ENCODE measurements around the gene ST6GALNAC4.
A peak's percentile ranks its signal among the peaks of the same experiment; 100 is the strongest.

The ST6GALNAC4 gene

DNA sequence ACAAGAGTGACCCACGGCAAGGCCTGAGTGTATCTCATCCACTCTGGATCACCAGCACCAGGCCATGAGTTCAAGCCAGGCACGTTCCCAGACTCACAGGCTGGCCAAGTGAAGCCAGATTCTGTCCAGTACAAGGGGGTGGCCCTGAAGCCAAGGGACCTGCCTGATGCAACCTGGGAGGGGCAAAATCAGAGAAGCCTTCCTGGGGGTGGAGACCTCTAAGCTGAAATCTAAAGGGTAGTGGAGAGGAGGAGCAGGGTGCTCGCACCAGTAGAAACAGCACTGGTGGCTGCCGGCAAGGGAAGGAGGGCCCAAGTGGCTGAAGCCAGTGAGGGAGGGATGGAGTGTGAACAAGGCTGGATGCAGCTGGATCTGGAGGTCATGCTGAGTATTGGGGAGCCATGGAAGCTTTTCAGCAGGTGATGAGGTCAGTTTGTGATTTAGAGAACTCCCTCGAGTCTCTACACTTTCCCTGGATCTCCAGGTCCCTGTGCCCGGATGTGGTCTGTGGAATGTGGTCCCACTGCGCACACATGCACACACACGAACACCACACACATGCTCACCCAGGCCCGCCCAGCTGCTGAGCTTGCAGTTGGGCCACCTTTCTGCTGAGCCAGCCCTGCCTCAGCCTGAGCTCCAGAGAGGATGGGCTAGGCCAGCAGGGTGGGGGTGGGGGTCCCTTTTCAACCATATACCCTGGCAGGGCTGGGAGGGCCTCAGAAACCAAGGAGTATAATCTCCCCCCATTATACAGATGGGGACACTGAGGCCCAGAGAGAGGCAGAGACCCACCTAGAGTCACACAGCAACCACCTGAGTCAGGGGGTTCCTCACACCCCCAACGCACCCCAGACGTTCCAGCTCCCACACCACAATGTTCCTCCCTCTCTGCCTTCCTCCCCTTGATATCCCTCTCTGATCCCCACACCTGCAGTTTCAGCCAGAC, 12.1 kb upstream of the ST6GALNAC4 start:
- DNase-seq, result peak; percentile 95

DNA sequence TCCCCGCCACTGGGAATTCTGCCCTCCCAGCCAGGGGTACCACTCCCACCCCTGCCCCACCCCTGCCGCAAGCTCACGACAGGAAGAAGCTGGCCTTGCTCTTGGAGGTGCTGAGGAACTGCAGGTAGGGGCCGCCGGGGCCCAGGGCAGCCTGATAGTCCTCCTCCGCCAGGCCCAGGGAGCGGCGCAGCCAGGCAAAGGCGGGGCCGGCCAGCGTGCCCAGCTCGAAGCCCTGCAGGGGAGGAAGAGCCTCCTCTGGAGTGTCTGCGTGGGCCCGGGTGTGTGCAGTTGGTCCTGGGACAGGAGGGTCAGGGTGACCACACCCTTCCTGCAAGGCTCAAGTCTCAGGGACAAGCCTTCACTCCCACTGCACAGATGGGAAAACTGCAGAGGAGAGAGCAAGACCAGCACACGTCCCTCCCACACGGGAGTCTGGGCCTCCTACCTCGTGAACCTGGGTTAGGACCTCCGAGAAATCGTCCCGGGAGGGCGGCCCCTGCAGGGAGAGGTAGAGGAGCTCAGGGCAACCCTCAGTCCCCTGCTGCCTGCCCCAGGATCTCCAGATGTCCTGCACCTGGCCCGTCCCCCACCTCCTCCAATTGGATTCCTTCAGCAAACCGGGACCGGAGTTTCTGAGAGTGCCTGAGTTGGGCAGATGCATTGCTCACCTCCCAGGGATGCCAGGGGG, 11.3 kb upstream of the ST6GALNAC4 start:
- peak; percentile 77 for DNase-seq

GRCh38 chr9:127927201-127927987, 10.6 kb upstream of the ST6GALNAC4 start:
- peak; percentile 96 for DNase-seq

- DNase-seq, result no peak
These were observed 10.0 kb upstream of the ST6GALNAC4 start for GRCh38 chr9:127926906-127927200.

GRCh38 chr9:127925959-127926905, 9.4 kb upstream of the ST6GALNAC4 start:
- no peak for DNase-seq

DNA sequence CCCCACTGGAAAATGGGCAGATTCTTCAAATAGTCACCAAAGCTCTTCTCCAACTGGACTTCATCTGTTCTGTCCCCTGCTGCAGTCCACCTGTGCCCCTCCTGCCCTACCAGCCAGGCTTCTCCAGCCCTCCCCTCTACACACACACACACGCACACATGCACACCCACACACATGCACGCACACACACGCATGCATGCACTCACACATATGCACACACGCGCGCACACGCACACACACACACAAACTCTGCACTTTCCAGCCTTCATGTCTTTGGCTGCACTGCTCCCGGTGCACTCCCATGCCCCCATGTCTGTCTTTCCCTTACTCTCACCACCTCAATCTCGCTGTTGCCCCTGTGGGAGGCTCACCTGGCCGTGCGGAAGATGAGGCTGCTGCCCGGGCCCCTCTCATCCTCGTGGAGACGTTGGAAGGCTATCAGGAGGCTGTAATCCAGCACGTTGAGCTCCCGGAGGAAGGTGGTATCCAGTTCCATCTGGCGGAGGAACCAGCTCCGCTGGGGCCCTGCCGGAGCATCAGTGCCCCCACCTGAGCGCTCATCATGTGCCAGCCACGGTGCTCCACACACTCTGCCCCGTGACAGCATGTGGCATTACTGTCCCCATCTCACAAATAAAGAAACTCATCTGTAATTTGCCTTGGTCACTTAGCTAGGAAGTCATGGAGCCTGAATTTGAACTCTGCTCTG, 8.0 kb upstream of the ST6GALNAC4 start:
- no peak for DNase-seq

DNA sequence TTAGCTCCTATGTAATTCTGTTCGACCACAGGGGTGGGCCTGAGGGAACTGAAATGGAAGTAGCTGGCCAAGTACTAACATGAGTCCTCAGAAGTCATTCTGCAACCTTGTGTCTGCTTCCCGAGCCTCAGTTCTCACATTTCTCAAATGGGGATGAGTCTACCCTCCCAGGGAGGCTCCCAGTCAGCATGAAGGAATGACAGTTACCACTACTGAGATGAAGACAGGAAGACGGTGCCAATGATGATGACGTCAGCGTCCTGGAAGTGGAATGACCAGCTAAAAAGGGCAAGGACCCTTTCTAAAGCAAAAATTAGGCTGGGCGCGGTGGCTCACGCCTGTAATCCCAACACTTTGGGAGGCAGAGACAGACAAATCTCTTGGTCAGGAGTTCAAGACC, 6.9 kb upstream of the ST6GALNAC4 start:
- DNase-seq, result no peak

- DNase-seq, result no peak
These were observed 6.2 kb upstream of the ST6GALNAC4 start for GRCh38 chr9:127923046-127923445.

DNA sequence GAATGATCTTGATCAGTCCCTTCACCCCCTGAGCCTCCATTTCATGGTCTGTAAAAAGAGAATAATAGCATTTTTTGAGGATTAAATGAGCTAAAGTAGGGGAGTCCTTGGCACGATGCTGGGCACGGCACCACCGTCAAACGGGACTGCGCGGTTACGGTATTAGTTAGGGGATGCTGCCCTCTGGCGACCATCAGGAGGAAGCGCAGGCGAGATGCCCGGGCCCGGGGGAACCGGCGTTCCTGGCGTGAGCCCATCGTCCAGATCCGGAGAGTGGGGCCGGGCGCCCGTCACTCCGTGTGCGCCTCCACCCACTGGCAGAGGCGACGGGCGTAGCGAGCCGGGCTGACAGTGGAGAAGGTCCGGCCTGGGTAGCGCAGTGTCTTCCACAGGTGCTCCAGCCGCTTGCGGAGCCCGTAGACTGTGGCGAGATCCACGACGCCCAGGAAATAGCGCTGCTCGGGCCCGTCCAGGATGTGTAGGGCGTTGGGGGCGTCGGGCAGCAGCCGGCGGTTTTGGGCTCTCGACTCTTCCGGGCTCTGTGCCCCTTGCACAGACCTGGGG, 4.8 kb upstream of the ST6GALNAC4 start:
- peak; percentile 73 for DNase-seq

- no peak for DNase-seq
These were observed 4.0 kb upstream of the ST6GALNAC4 start for GRCh38 chr9:127920794-127921193.

DNA sequence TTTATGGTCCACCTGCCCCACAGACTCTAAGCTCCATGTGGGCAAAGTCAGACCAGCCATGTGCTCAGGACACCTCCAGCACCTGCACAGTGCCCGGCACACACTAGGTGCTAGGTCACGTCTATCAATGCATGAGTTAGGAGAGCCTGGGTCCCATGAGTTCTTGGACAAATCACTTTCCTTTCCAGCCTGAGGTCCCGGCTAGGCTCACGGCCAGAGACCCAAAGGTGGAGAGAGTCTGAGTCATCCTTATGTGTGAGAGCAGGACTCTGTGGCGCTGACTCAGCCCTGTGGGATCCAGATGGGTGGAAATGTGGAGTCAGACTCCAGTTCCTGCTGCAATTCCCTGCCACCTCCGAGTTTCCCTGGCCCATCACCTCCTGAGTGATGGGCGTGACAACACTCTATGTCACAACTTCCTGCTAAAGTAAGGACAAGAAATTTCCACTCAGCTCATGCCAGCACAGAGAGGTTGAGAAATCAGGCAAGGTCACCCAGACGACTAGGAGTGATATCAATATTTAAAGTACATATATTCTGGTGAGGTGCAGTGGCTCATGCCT, 2.5 kb upstream of the ST6GALNAC4 start:
- DNase-seq, result no peak

DNA sequence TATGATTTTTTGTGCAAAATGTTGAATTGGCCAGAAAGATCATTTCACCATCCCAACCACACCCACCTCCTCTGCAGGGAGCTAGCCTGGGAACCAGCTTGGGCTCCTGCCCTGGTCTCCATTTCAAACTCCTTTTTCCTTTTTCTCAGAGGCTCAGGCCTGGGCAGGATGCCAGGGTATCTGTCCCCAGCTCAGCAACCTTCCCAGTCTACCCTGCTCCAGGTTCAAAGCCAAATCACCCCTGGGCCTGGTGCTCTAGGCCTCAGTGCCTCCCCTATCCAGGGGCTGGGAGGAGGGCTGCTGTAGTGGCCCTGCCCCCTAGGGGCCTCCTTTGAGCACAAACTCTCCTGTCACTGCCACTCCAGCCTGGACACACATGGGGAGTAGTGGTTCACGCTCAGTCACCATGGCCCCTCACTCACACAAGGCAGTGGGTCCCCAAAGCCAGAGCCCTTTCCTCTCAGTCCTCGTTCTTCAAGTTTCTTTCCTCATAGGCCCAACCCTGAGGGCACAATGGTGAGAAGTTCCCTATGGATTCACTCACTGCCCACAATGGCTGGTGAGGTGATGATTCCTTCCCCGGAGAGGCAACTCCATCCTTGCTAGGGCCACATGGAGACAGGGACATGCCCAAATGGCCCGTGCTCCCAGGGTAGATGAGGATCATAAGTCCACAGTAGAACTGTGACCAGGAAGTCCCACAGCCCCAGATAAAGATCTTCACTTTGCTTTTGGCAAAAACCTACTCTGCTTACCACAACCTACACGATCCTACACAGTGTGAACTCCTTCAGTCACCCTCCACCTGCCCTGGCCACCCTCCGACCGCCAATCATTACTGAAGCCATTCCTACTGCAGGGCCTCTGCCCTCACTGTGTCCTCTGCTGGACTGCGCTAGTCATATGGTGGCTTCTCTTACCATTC, 1.6 kb upstream of the ST6GALNAC4 start:
- DNase-seq, result peak; percentile 76

- DNase-seq, result peak; percentile 80
These were observed 762 bp upstream of the ST6GALNAC4 start for GRCh38 chr9:127917603-127918002.

DNA sequence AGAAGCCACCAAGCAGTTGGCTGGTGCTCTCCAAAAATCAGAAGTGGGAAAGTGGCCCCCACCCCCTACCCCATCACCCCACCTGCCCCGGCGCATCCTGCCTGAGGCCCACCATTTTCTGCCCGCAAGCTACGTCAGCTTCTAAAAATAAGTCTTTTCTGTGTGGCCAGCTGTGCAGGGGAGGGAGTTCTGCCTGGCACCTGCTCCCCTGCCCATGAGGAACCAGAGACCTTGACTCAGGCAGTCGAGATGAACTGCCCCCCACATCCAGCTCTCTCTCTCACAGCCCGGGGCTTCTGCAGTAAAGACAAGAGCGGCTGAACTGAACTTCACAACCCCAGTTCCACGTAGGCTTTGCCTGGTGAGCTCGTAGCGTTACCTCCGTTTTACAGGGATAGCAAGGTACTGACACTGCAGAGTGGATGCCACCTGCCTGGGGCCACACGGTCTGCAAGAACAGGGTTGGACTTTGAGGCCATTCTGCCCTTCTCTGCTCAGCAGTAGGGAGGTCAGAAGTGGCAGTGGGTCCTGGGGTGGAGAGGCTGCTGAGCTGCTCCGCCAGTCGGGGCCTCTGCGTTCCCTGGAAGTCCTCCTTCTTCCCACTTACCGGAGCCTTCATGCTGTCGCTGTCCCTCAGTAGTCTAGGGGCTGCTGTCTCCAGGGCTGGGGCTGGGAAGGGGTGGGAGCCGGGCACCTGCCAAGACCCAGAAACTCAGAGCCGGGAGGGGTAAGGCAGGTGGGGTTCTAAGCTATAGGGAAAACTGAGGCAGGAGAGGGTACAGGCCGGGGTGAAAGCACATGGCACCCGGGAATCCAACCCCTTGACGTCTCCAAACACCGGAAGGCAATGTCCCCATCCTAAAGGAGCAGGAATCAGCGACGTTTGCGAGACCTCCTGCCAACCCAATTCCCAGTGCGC, 781 bp downstream of the ST6GALNAC4 start:
- DNase-seq, result peak; percentile 96

GRCh38 chr9:127915325-127915752, 1.5 kb downstream of the ST6GALNAC4 start:
- no peak for DNase-seq

DNA sequence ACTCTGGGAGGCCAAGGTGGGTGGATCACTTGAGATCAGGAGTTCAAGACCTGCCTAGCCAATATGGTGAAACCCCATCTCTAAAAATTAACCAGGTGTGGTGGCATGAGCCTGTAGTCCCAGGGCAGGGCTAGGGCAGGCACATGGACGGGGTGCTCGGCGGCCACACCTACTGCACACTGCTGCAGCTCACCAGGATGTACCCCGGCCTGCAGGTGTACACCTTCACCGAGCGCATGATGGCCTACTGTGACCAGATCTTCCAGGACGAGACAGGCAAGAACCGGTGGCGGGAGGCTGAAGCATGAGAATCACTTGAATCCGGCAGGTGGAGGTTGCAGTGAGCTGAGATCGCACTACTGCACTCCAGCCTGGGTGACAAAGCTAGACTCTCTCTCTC, 3.2 kb downstream of the ST6GALNAC4 start:
- no peak for DNase-seq

DNA sequence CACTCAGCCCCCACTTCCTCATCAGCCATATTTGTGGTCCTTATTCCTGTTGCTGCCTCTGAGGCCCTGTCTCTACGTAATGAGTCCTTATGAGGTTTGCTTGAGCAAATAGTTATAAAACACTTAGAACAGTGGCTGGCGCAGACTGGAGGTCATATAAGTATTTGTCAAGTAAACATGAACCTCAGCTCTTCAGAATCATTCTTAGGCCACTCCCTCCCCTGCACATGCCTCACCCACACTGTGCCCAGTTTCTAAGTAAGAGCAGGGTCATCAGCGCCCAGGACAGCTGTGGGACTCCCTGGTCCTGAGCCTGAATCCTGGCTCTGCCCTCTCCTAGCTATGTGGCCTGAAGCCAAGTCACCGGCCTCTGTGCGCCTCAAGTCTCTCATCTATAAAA, 4.0 kb downstream of the ST6GALNAC4 start:
- no peak for DNase-seq

GRCh38 chr9:127912296-127912695, 4.5 kb downstream of the ST6GALNAC4 start:
- no peak for DNase-seq
